ENCODE measurements around the gene GATB. TPM values are rescaled to one million over a fixed set of nuclear protein-coding genes. Genes with fewer than 3 reads are reported as not detected.

The GATB gene
- polyA plus RNA-seq, 3 donors = 5.5 to 12.2 (median 9.0) TPM

DNA sequence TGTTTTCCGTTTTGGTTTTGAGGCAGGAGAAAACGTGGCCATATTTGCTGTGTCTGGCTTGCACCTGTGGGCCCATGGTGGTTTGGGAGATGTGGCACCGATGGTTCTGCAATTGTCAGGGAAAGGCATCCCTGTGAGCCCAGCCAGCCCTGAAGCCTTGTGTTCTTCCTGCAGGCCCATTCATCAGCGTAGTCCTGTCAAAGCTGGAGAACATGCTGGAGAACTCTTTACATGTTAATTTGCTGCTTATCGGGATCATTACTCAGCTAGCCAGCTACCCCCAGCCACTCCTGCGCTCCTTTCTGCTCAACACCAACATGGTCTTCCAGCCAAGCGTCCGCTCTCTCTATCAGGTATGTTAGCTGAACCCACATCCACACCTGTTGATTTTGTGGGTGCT is 104.7 kb downstream of the GATB start:
- Mint-ChIP-seq H3K4me3 (no peak overlapping the region), H3K27ac (no peak overlapping the region), H3K9me3 (no peaks in the 10 kb centered on the region), H3K4me1 (no peaks in the 10 kb centered on the region), H3K36me3 (no peaks in the 10 kb centered on the region), H3K27me3 (ENCODE audit: low read depth in 3 of 3) (peaks cover 6 to 8% (median 7%) of the 10 kb centered on the region in 3 donors)
- H3K4me3 ChIP-seq (replicated peaks in 1 of 3; ENCODE audit: low read depth in 2 of 3, low read length in 3 of 3) = no peak overlapping the region
- H3K9me3 ChIP-seq (replicated peaks in 1 of 2; ENCODE audit: control insufficient read depth in 1 of 2, insufficient read depth in 1 of 2, low read length in 2 of 2) = no peaks in the 10 kb centered on the region
- no peak overlapping the region for H3K9ac ChIP-seq (ENCODE audit: insufficient read depth, low read length, poor library complexity, severe bottlenecking)
- no peaks in the 10 kb centered on the region for H3K79me2 ChIP-seq (ENCODE audit: insufficient read depth, low read length)
- intact Hi-C loops (cut with micrococcal nuclease) = no loop called here
- H3K4me1 ChIP-seq (ENCODE audit: control insufficient read depth in 1 of 2, insufficient read depth in 2 of 2, low read length in 2 of 2) = no peaks in the 10 kb centered on the region
- H4K20me1 ChIP-seq (ENCODE audit: insufficient read depth, low read length) = no peaks in the 10 kb centered on the region
- H3K36me3 ChIP-seq (replicated peaks in 1 of 2; ENCODE audit: control insufficient read depth in 1 of 2, insufficient read depth in 2 of 2, low read length in 2 of 2) = no peaks in the 10 kb centered on the region
- no peak overlapping the region for H3K27ac ChIP-seq (ENCODE audit: low read depth in 1 of 2, low read length in 2 of 2)
- DNase-seq = no peak
- TF ChIP-seq CTCF (IDR thresholded peaks at IDR 0.05) = no peak
- H2AFZ ChIP-seq (ENCODE audit: insufficient read depth, low read depth, low read length, poor library complexity, severe bottlenecking) = no peak overlapping the region
- no peak overlapping the region for H3K4me2 ChIP-seq (replicated peaks; ENCODE audit: extremely low read depth, low read length, poor library complexity, severe bottlenecking)
- no peaks in the 10 kb centered on the region for H3K27me3 ChIP-seq (ENCODE audit: control insufficient read depth in 2 of 2, insufficient read depth in 2 of 2, low read length in 2 of 2)
- WGBS (ENCODE audit: insufficient coverage) = 93% methylated on average over 5 of the region's 8 CpGs

GRCh38 chr4:151653548-151653918 is 107.3 kb downstream of the GATB start:
- H2AFZ ChIP-seq (ENCODE audit: insufficient read depth, low read depth, low read length, poor library complexity, severe bottlenecking) = no peak overlapping the region
- H3K4me1 ChIP-seq (ENCODE audit: control insufficient read depth in 1 of 2, insufficient read depth in 2 of 2, low read length in 2 of 2) = no peaks in the 10 kb centered on the region
- no peaks in the 10 kb centered on the region for H3K4me1 Mint-ChIP-seq
- peaks cover 0 to 1% (median 0%) of the 10 kb centered on the region in 7 donors for H3K9me3 Mint-ChIP-seq
- no peaks in the 10 kb centered on the region for H3K27me3 ChIP-seq (ENCODE audit: control insufficient read depth in 2 of 2, insufficient read depth in 2 of 2, low read length in 2 of 2)
- no peak overlapping the region for H3K4me3 Mint-ChIP-seq
- H3K4me2 ChIP-seq (replicated peaks; ENCODE audit: extremely low read depth, low read length, poor library complexity, severe bottlenecking) = no peak overlapping the region
- no peaks in the 10 kb centered on the region for H3K36me3 Mint-ChIP-seq
- no peak for DNase-seq
- H3K4me3 ChIP-seq (replicated peaks in 1 of 3; ENCODE audit: low read depth in 2 of 3, low read length in 3 of 3) = no peak overlapping the region
- H3K27ac ChIP-seq (ENCODE audit: low read depth in 1 of 2, low read length in 2 of 2) = no peak overlapping the region
- intact Hi-C loops (cut with micrococcal nuclease) = no loop called here
- no peaks in the 10 kb centered on the region for H3K36me3 ChIP-seq (replicated peaks in 1 of 2; ENCODE audit: control insufficient read depth in 1 of 2, insufficient read depth in 2 of 2, low read length in 2 of 2)
- 98% methylated on average over 6 of the region's 7 CpGs for WGBS (ENCODE audit: insufficient coverage)
- H3K27ac Mint-ChIP-seq = no peak overlapping the region
- H4K20me1 ChIP-seq (ENCODE audit: insufficient read depth, low read length) = no peaks in the 10 kb centered on the region
- no peaks in the 10 kb centered on the region for H3K79me2 ChIP-seq (ENCODE audit: insufficient read depth, low read length)
- no peak for TF ChIP-seq CTCF (IDR thresholded peaks at IDR 0.05)
- H3K27me3 Mint-ChIP-seq (ENCODE audit: low read depth in 3 of 3) = peaks cover 6 to 11% (median 9%) of the 10 kb centered on the region in 3 donors
- H3K9me3 ChIP-seq (replicated peaks in 1 of 2; ENCODE audit: control insufficient read depth in 1 of 2, insufficient read depth in 1 of 2, low read length in 2 of 2) = no peaks in the 10 kb centered on the region
- H3K9ac ChIP-seq (ENCODE audit: insufficient read depth, low read length, poor library complexity, severe bottlenecking) = no peak overlapping the region

Data from CD14-positive monocyte (primary cell).